GM08714 (cell line): ENCODE data around the gene MCM5.
A peak's percentile ranks its signal among the peaks of the same experiment; 100 is the strongest.

Experiments used
- H3K4me3 ChIP-seq: fragments of 200-500 bp; sonication (Bioruptor generic); 2 replicates; pipeline ENCODE4 v1.5.1; 2014; ENCODE audit warnings: mild to moderate bottlenecking, low read length, inconsistent platforms
- ZNF274 ChIP-seq: IDR thresholded peaks from 2 replicates; pipeline ENCODE4 v1.6.1; 2012; ENCODE audit warnings: mild to moderate bottlenecking, low read depth, low read length

Gene MCM5

DNA sequence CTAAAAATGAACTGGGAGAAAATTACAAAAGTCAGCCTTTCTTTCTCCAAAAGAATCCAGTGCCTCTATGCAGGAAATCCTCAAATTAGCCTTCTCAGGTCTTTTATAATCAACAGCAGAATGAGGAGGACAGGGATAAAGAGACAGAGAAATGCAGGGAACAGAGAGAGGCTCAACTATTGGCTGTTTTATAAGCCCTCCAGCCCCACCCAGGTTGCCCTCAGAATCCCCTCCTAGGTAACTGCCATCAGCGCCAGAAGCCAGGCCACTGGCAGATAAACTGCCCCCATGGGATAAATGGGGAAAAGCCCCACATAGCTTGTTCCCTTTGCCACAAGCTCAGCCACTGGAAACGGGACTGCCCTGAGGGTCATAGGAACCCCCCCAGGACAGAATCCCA lies 29.9 kb upstream of the MCM5 start:
- no peak for TF ChIP-seq ZNF274

DNA sequence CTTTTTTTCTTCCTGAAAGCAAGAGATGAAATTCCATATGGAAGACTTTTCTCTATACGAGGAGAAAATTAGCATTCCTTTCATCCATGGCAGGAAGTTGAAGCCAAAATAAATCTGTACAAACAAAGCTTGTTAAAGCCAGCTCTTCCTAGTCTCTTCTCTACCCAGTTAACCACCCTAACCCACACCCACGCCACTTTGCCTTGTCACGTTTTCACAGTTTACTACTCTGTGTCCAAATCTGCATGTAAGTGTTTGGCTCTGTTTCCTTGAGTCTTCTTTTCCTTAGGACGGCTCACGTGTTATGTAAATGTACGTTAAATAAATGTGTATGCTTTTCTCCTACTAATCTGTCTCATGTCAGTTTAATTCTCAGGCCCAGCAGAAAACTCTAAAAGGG lies 26.2 kb upstream of the MCM5 start:
- TF ChIP-seq ZNF274, result no peak
- no peak overlapping the region for H3K4me3 ChIP-seq

More for the DNA sequence above, 29.9 kb upstream of the MCM5 start:
- no peak overlapping the region for H3K4me3 ChIP-seq

DNA sequence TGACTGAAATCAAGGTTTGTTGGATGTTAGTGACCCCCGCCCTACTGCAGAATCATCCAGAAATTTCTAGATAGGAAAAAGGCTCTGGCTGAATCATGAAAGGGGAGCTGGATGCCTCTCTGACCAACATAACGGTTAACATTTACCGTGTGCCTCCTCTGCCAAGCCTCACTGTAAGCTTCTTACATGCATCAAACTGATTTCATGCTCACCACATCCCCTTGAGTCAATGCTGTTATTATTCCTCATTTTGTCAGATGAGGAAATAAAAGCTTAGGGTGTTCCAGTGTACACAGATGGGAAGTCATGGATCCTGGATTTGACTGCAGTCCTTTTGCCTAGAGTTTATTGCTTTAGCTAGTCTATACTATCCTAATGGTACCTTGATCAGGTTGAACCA lies 24.9 kb upstream of the MCM5 start:
- TF ChIP-seq ZNF274, result no peak
- no peak overlapping the region for H3K4me3 ChIP-seq

DNA sequence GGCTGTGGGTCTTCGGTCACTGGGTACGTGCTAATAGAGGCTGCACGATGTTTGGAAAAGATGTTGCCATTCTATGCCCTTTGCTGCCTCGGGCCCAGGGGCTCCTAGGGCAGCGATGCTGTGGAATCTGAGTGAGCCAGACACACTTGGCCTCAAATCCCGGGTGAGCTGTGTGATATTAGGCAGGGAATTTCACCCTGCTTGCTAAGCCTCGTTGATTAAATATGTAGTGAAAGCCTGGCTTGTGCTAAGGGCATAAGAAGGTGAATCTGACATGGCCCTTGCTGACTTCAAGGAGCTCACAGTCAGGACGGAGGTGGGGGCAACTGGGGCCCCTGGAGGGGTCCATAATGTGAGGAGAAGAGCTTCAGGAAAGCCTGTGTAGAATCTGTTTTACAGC lies 24.4 kb upstream of the MCM5 start:
- no peak overlapping the region for H3K4me3 ChIP-seq
- no peak for TF ChIP-seq ZNF274

DNA sequence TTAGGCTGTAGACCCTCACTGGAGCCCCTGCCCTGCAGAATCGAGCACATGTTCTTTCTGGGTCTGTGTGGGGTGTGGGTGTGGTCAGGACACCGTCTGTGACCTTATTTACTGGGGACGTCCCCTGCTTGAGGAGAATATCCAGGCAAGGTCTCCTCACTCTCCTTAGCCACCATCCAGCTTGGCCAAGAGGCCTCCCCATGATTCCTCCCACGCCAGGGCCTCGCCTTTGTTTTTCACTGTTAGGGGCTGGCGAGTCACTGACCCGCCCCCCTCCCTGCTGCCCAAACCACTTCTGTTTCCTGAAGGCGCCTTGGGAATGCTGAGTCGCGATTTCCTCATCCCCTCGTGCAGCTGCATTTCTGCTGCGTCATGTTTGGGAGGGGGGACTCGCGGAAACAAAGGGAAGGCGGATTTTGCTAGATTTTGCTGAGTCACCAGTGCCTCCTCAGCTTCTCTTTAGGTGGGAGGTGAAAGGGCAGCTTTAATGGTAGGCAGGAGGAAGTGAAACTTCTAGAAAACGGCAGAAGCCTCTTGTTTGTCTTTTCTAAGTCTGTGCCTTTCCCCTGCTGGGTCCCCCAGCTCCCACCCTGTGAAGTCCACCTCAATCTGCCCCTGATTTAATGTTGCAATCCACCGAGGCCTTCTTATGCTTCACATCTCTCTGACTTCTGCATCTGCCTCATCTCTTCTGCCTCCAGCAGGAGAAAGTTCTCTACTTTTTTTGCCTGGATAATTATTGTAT lies 23.0 kb upstream of the MCM5 start:
- H3K4me3 ChIP-seq, result no peak overlapping the region; the same call in 1 of the 2 replicates
- no peak for TF ChIP-seq ZNF274

DNA sequence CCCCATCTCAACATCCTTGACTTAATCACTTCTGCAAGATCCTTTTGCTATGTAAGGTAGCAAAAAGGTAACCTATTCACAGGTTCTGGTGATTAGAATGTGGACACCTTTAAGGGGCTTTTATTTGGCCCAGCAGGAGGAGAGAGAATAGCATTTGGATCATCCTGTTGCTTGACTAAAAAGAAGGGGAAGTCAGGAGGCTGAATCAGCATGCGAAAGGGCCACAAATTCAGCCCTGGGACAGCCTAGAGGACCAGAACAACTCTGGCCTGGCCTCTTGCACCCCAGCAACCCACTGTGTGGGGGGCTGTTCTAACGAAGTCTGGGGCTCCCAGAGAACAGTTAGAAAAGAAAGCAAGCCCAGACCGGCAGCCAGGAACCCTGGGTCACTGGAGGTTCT lies 22.2 kb upstream of the MCM5 start:
- H3K4me3 ChIP-seq, result no peak overlapping the region
- TF ChIP-seq ZNF274, result no peak

DNA sequence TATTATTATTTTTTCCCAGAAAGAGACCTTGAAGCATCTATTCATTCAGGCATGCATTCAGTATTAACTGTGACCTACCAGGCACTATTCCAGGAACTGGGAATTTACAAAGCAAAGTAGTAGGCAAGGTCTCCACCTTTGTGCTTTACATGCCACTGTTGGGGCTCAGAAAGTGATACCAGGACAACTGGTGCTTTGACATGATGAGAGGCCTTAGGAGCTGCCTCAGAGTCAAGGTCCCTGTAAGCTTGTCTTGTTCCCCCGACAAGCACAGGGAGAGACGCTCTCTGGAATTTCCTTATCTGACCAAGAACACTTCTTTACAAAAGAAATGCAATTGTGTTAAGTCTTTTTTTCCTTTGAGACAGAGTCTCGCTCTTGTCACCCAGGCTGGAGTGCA lies 21.3 kb upstream of the MCM5 start:
- H3K4me3 ChIP-seq, result no peak overlapping the region
- no peak for TF ChIP-seq ZNF274

DNA sequence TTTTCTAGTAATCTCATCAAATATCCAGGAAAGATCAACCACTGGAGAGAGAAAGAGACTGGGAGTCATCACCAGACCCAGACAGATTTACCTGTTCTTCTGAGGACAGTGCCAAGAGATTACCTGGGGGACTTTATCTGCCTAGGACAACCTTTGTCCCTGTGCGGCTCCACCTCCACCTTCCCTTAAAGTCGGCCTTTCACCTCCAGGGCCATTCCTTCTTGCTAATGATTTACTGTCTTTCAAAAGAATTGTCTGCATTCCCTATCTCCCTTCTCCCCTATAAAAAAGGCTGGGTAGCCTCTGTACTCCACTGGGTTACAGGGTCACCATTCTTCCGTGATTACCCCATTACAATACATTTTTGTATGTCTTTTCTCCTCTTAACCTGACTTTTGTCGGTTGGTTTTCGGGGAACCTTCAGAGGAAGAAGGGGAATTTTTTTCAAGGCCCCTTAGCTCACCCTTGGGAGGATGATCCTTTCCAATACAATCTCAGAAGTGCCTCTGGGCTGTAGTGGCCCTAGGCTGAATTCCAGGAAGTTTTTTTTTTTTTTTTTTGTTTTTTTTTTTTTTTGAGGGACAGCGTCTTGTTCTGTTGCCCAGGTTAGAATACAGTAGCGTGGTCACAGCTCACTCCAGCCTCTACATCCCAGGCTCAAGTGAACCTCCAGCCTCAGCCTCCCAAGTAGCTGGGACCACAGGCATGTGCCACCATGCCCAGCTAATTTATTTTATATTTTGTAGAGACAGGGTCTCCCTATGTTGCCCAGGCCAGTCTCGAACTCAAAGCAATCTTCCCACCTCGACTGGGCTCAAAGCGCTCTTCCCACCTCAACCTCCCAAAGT lies 20.6 kb upstream of the MCM5 start:
- H3K4me3 ChIP-seq, result no peak overlapping the region
- no peak for TF ChIP-seq ZNF274

DNA sequence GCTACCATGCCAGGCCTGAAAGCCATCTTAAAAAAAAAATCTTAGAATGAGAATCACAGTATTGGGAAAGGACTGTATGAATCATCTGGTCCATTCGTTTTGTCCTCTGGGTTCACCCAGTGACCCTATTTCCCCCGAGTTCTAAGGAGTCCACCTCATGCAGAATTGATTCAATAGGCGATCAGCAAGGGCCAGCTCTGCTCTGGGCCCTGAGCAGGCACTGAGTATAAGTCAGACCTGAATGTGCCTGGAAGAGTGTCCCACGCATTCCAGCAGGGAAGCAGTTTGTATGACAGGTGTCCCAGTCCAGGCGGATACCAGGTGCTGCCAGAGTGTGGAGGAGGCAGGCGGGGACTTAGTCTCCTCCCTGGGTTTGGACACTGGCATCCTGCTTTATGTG lies 19.9 kb upstream of the MCM5 start:
- no peak overlapping the region for H3K4me3 ChIP-seq
- TF ChIP-seq ZNF274, result no peak

DNA sequence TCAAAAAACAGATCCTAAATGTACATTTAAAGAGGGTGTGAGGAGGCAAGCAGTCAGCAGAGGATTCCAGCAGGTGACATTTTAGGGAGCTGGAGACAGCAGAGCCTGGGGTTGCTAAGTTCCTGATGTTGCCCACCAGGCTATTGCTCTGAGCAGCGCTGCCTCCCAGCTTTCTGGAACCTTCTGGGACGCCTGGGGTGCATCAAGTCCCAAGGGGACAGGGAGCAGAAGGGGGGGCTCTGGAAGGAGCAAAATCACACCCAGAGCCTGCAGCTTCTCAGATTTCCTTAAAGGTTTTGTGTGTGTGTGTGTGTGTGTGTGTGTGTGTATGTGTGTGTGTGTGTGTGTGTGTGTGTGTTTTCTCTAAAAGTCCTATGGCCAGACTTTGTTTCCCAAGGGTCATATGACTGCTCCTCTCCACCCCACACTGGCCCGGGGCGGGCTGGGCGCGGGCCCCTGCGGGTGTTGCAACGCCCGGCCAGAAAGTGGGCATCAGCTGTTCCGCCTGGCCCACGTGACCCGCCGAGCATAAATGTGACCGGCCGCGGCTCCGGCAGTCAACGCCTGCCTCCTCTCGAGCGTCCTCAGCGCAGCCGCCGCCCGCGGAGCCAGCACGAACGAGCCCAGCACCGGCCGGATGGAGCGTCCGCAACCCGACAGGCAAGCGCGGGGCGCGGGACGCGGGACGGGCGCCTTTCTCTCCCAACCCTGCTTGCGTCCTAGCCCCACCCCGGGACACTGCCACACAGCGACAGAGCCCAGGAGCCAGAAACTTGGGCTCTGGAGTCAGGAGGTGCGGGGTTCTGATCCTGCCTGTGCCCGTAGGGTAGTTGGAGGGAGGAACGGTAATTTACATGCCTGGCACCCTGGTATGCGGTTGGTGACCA lies 19.2 kb upstream of the MCM5 start, which contains the start of gene HMOX1:
HMOX1 (plus strand) TSS at position 560 of the 887 bp plus-strand sequence; CDS start at position 638, 78 bp downstream.
- peak within 1 kb of the TSS; percentile 61; the same call in 1 of the 2 replicates for H3K4me3 ChIP-seq

DNA sequence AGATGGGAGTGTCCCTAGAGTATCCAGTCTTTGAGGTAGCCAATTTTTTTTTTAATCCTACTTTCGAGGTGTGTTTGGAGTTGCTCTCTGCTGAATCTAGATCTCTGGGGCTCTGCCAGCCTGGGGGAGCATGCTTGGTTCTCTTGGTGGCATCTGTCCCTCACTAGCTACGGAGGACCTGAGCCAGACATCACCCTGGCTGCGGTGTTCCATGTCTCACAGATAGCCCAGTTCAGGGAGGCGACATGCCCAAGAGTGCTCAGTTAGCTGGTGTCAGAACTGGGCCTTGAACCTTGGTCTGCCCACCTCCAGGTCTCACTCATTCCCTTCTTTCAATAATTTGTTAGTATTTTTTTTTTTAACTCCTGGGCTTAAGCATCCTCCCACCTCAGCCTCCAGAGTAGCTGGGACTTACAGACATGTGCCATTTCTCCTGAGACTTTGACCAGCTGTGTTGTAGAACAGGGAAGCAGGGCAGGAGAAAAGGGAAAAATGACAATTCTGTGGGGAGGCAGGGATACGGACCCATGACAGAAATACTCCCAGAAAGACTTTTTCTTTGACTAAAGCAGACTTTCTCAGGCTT lies 18.4 kb upstream of the MCM5 start:
- peak overlapping the region; percentile 61; the same call in 1 of the 2 replicates for H3K4me3 ChIP-seq
- TF ChIP-seq ZNF274, result no peak

More for the DNA sequence above, 19.2 kb upstream of the MCM5 start, which contains the start of gene HMOX1:
- no peak for TF ChIP-seq ZNF274

DNA sequence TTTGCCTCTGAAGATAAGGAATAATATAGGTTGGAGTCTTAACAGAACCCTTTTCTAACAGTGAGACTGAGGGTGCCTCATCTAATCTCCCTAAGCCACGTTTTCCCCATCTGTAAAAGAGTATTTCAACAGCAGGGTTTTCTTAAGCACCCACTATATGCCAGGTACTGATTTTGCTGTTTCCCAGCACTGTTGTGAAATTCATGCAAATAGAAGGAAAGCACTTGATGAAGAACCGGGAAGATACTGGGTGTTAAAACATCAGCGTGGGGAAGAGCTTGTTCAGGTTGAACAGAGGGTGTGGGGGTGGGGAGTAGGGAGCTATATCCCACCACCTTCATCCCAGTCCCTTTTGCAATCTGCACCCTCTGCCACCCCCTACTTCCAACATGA lies 16.3 kb upstream of the MCM5 start:
- no peak for TF ChIP-seq ZNF274
- H3K4me3 ChIP-seq, result no peak overlapping the region

DNA sequence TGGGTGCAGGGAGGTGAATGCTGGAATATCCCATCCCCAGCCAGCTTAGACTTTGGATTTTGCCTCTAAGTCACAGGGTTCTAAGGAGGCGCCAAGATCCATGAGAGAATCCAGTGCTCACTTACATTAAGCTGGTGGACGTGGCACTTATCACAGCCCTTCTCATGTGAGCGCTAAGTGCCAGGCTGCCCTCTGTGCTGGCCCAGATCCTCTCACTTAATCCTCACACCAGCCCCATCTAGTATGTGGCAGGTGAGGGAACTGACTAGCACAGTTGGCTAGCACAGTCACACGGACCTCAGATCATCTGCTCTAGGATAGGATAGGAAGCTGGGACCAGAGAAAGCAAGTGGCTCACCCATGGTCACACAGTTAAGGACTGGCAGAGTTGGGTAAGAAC lies 15.4 kb upstream of the MCM5 start:
- TF ChIP-seq ZNF274, result no peak
- H3K4me3 ChIP-seq, result no peak overlapping the region
